ENCODE results near the gene ARMC2.

GRCh38 chr6:108998485-108998884 is 150.3 kb downstream of the ARMC2 start:
- TF ChIP-seq, protein P1, sequence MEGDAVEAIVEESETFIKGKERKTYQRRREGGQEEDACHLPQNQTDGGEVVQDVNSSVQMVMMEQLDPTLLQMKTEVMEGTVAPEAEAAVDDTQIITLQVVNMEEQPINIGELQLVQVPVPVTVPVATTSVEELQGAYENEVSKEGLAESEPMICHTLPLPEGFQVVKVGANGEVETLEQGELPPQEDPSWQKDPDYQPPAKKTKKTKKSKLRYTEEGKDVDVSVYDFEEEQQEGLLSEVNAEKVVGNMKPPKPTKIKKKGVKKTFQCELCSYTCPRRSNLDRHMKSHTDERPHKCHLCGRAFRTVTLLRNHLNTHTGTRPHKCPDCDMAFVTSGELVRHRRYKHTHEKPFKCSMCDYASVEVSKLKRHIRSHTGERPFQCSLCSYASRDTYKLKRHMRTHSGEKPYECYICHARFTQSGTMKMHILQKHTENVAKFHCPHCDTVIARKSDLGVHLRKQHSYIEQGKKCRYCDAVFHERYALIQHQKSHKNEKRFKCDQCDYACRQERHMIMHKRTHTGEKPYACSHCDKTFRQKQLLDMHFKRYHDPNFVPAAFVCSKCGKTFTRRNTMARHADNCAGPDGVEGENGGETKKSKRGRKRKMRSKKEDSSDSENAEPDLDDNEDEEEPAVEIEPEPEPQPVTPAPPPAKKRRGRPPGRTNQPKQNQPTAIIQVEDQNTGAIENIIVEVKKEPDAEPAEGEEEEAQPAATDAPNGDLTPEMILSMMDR (IDR thresholded peaks at IDR 0.05), result no peak
- TF ChIP-seq POLR2AphosphoS5 (IDR thresholded peaks at IDR 0.05; ENCODE audit: insufficient read depth in 1 of 2, low read depth in 1 of 2), result no peak
